HEK293 (cell line): ENCODE measurements around the gene KANSL1.

Experiments
- CTCF ChIA-PET: fragments of 350-600 bp; formaldehyde crosslinking; extraction: SDS; loops from one replicate; lab custom pipeline; 2021; ENCODE audit warnings: antibody characterized with exemption; lab: Yijun Ruan, JAX
- POLR2A ChIA-PET: fragments of 300-600 bp; formaldehyde crosslinking; extraction: SDS; loops from one replicate; lab custom pipeline; 2020; ENCODE audit warnings: antibody characterized with exemption, inconsistent platforms; lab: Yijun Ruan, JAX
- H3K27ac ChIP-seq: fragments of 200-500 bp; sonication (Bioruptor generic); 2 replicates; pipeline ENCODE4 v1.5.1; 2014; ENCODE audit warnings: low read depth, low read length, control low read depth, inconsistent platforms; ENCODE audit errors: extremely low read depth
- H3K36me3 ChIP-seq, 2 experiments: fragments of 200-500 bp in 1 of 2; sonication (Bioruptor generic) in 1 of 2; 1 replicate in 1 of 2; 2 replicates in 1 of 2; pipeline ENCODE4 v1.5.1; 2014 to 2017; ENCODE audit warnings: inconsistent platforms in 2 of 2, low read length in 2 of 2; ENCODE audit not compliant: control insufficient read depth in 2 of 2, insufficient read depth in 1 of 2
- H3K4me1 ChIP-seq: fragments of 200-500 bp; sonication (Bioruptor generic); 2 replicates; pipeline ENCODE4 v1.5.1; 2014; ENCODE audit warnings: mild to moderate bottlenecking, low read length, inconsistent platforms; ENCODE audit not compliant: control insufficient read depth, insufficient read depth
- H3K4me3 ChIP-seq: 2 replicates; pipeline ENCODE4 v1.5.1; 2011; ENCODE audit warnings: low read depth, mild to moderate bottlenecking, control low read depth, low read length, moderate library complexity
- H3K9me3 ChIP-seq: fragments of 200-500 bp; sonication (Bioruptor generic); 2 replicates; pipeline ENCODE4 v1.5.1; 2014; ENCODE audit warnings: low read depth, low read length, inconsistent platforms; ENCODE audit not compliant: control insufficient read depth, insufficient read depth
- HOXD13 ChIP-seq: sonication (generic); formaldehyde crosslinking; IDR thresholded peaks from 2 replicates; pipeline ENCODE4 v1.8.0; 2022; ENCODE audit warnings: missing genetic modification reagents, borderline replicate concordance
- INSM2 ChIP-seq: fragments of 450-650 bp; formaldehyde crosslinking; IDR thresholded peaks from 2 replicates; pipeline ENCODE4 v1.5.1; 2016; ENCODE audit warnings: missing biosample characterization, missing genetic modification characterization
- ZBTB11 ChIP-seq: fragments of 450-650 bp; formaldehyde crosslinking; conservative IDR thresholded peaks from 2 replicates; pipeline ENCODE4 v1.5.1; 2016; ENCODE audit warnings: low read depth, missing biosample characterization, missing genetic modification characterization
- ZBTB26 ChIP-seq: fragments of 450-650 bp; formaldehyde crosslinking; optimal IDR thresholded peaks from 2 replicates; pipeline ENCODE3; 2016; ENCODE audit warnings: missing biosample characterization, mild to moderate bottlenecking, missing genetic modification characterization
- ZBTB8A ChIP-seq: fragments of 450-650 bp; formaldehyde crosslinking; IDR thresholded peaks from 2 replicates; pipeline ENCODE4 v1.5.1; 2016; ENCODE audit warnings: missing biosample characterization, missing genetic modification characterization
- ZNF112 ChIP-seq: fragments of 450-650 bp; formaldehyde crosslinking; IDR thresholded peaks from 2 replicates; pipeline ENCODE4 v1.5.0; 2017; ENCODE audit warnings: missing biosample characterization, missing genetic modification characterization
- ZNF341 ChIP-seq: fragments of 450-650 bp; formaldehyde crosslinking; IDR thresholded peaks from 2 replicates; pipeline ENCODE4; 2016; ENCODE audit warnings: low read depth, missing biosample characterization, missing genetic modification characterization
- ZNF571 ChIP-seq: fragments of 450-650 bp; formaldehyde crosslinking; IDR thresholded peaks from 2 replicates; pipeline ENCODE4 v1.5.0; 2017; ENCODE audit warnings: missing biosample characterization, missing genetic modification characterization
- ZNF600 ChIP-seq: fragments of 450-650 bp; formaldehyde crosslinking; IDR thresholded peaks from 2 replicates; pipeline ENCODE4 v1.5.1; 2016; ENCODE audit warnings: missing biosample characterization, missing genetic modification characterization
- ZSCAN18 ChIP-seq: fragments of 450-650 bp; formaldehyde crosslinking; IDR thresholded peaks from 2 replicates; pipeline ENCODE4 v1.5.1; 2016; ENCODE audit warnings: missing biosample characterization, missing genetic modification characterization
- TF ChIP-seq, protein P1 (sequence below): fragments of 450-650 bp; formaldehyde crosslinking; IDR thresholded peaks from 2 replicates; pipeline ENCODE4 v1.5.1; 2017; ENCODE audit warnings: missing biosample characterization, missing genetic modification characterization
- TF ChIP-seq, protein P2 (sequence below): fragments of 450-650 bp; formaldehyde crosslinking; IDR thresholded peaks from 2 replicates; pipeline ENCODE4 v1.5.1; 2017; ENCODE audit warnings: missing biosample characterization, missing genetic modification characterization

KANSL1 gene

GRCh38 chr17:46176975-46177374, 16.3 kb downstream of the KANSL1 start (continued):
- TF ChIP-seq INSM2: no peak

GRCh38 chr17:46175891-46176290, 17.3 kb downstream of the KANSL1 start:
- H3K9me3 ChIP-seq: no peaks in the 10 kb centered on the region
- H3K27ac ChIP-seq: no peak overlapping the region
- H3K4me1 ChIP-seq: peaks cover 29% of the 10 kb centered on the region
- ChIA-PET CTCF (interaction anchor here (0.5 to 3.2 kb wide), 8 partner anchors 9 to 963 kb away, joined by 3 to 19 read pairs (median 6); partner anchors contain the start of gene KANSL1), POLR2A (interaction anchor here (0.7 to 1.2 kb wide), 2 partner anchors 9 to 17 kb away, joined by 3 read pairs; partner anchors contain the start of gene KANSL1)
- peaks cover 5 to 14% of the 10 kb centered on the region in 2 experiments; a peak in 2 of 3 replicates for H3K36me3 ChIP-seq
- no peak for TF ChIP-seq HOXD13 (CRISPR knock-in tag)
- TF ChIP-seq, protein P1, sequence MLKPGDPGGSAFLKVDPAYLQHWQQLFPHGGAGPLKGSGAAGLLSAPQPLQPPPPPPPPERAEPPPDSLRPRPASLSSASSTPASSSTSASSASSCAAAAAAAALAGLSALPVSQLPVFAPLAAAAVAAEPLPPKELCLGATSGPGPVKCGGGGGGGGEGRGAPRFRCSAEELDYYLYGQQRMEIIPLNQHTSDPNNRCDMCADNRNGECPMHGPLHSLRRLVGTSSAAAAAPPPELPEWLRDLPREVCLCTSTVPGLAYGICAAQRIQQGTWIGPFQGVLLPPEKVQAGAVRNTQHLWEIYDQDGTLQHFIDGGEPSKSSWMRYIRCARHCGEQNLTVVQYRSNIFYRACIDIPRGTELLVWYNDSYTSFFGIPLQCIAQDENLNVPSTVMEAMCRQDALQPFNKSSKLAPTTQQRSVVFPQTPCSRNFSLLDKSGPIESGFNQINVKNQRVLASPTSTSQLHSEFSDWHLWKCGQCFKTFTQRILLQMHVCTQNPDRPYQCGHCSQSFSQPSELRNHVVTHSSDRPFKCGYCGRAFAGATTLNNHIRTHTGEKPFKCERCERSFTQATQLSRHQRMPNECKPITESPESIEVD (tag by site-specific recombination): peak; percentile 45; the same call in 1 of the 2 replicates
- no peak overlapping the region for H3K4me3 ChIP-seq

- Histone ChIP-seq H3K27ac (no peak overlapping the region), H3K9me3 (no peaks in the 10 kb centered on the region), H3K36me3 (peaks cover 21 to 31% of the 10 kb centered on the region in 2 experiments), H3K4me1 (peaks cover 15% of the 10 kb centered on the region), H3K4me3 (no peak overlapping the region)
- peak; percentile 94 for TF ChIP-seq ZNF600
- TF ChIP-seq ZNF341 (tag by site-specific recombination): no peak
- ChIA-PET CTCF (interaction anchor here (0.9 to 1.4 kb wide), 4 partner anchors 8 to 20 kb away, joined by 3 to 4 read pairs (median 3); partner anchors contain the start of gene KANSL1), POLR2A (no interaction called here)
Measured at GRCh38 chr17:46173153-46173552, 20.1 kb downstream of the KANSL1 start.

GRCh38 chr17:46171939-46172338, 21.3 kb downstream of the KANSL1 start:
- H3K36me3 ChIP-seq: peaks cover 21 to 31% of the 10 kb centered on the region in 2 experiments
- ChIA-PET CTCF (interaction anchor here (0.6 to 1.3 kb wide), 6 partner anchors 9 to 168 kb away, joined by 3 to 5 read pairs (median 4); no protein-coding TSS in a partner anchor), POLR2A (interaction anchor here (0.6 to 1.9 kb wide), 3 partner anchors 15 to 42 kb away, joined by 3 to 5 read pairs (median 3); no protein-coding TSS in a partner anchor)
- TF ChIP-seq ZNF600: no peak
- TF ChIP-seq, protein P2, sequence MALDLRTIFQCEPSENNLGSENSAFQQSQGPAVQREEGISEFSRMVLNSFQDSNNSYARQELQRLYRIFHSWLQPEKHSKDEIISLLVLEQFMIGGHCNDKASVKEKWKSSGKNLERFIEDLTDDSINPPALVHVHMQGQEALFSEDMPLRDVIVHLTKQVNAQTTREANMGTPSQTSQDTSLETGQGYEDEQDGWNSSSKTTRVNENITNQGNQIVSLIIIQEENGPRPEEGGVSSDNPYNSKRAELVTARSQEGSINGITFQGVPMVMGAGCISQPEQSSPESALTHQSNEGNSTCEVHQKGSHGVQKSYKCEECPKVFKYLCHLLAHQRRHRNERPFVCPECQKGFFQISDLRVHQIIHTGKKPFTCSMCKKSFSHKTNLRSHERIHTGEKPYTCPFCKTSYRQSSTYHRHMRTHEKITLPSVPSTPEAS (tag by site-specific recombination): no peak
- no peak for TF ChIP-seq ZBTB26 (tag by site-specific recombination)
- TF ChIP-seq ZSCAN18 (tag by site-specific recombination): no peak
- TF ChIP-seq ZNF112 (tag by site-specific recombination): no peak
- no peak for TF ChIP-seq ZBTB8A (tag by site-specific recombination)
- no peak for TF ChIP-seq ZBTB11 (tag by site-specific recombination)
- TF ChIP-seq ZNF571: no peak
- H3K9me3 ChIP-seq: no peaks in the 10 kb centered on the region
- no peak overlapping the region for H3K27ac ChIP-seq
- no peak overlapping the region for H3K4me3 ChIP-seq
- peaks cover 18% of the 10 kb centered on the region for H3K4me1 ChIP-seq
